IPS DF 19.7 (cell line): ENCODE results near the gene ANKRD39.

Source experiments
- DNase-seq: peaks from one replicate; pipeline ENCODE4 v3.0.0-alpha.2; 2013; ENCODE audit warnings: low read depth, low spot score

Gene ANKRD39

DNA sequence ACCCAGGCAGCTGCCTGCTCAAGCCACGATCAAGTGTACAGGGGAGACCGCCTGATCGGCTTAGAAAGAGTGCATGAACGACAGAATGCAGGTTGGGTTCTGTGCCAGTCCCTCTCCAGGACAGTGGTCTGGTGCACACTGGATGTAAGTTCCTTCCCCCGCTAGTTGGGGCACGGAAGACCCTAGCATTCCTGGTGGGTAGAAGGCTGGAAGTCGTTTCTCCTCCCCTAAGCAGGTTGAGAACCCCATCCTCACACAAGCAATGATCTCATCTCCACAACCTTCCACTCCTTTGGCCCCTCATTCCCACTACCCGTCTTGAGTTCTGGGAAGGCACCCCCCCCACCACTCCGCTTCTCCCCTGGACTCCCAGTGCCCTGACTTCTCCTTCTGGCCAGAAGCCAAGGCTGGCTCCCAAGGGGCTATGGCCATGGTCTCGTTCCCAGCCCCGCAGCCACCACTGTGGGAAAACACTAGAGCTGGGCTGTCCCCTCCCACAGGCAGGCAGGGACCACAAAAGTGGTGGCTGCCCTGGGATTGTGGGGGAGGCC is 1.4 kb upstream of the ANKRD39 start:
- no peak for DNase-seq

DNA sequence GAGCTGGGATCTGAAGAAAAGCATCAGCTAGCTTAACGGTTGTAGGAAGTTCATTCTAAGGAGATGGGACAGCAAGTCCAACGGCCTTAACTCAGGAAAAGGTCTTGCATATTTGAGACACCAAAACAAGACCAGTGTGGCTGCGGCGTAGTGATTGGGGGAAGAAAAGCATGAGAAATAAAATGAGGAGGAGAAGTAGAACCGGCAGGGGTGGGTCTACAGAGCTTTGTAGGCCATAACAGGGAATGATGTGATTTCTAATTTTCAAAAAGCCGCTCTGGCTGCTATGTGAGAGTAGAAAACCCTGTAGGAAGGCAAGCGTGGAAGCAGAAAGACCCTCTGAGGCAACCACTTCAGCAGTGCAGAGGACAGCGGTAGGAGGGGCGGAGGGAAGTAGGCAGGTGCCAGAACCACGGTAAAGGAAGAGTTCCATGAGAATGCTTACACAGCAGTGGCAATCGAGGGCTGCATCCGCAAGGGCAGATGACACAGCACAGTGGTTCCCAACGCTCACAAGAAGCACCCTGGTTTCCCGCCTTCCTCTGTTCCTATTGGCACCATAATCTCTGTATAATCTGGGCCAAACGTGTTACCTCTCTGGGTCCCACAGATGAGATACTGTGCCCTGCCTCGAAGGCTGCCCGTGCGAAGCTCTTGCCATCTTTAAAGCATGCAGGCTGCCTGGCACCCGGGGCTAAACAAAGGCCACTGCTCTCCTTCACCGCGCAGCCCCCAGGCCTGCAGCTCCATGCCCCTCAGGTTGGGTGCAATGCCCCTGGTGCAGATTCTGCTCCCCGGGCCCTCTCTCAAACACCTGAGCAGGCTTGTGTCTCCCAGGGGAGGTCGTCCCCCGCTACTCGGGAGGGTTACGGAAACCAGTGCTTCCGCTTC is 795 bp downstream of the ANKRD39 start:
- DNase-seq = no peak

DNA sequence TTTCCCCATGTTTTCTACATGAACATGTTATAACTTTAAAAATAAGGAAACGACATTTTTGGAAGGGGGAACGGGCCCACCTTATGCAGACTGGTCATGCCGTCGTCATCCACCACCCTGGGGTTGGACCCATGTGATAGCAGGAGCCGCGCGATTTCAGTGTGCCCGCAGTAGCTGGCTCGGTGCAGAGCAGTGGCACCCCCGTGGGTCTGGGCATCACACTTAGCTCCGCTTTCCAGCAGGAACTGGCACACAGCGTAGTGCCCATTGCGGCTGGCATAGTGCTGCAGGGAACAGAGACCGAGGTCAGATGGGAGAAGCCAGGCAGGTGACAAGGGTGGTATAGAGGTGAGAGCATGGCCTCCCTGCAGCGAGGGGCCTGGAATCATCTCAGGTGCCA is 4.5 kb downstream of the ANKRD39 start:
- DNase-seq = no peak

DNA sequence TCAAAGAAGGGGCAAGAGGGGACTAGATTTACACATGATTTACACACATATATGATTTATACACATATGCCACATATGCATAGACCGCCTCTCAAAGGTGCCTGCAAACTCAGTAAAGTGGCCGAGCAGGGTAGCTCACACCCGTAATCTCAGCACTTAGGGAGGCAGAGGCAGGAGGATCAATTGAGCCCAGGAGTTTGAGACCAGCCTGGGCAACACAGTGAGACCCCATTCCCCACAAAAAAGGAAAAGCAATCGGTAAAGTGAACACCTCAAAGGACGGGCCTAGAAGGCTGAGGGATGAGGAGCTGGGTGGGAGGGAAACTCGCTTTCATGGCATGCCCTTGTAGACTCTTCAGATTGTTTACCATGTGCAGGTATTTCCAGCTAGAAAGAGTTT is 5.1 kb downstream of the ANKRD39 start:
- DNase-seq = no peak

GRCh38 chr2:96848264-96848663 is 9.6 kb downstream of the ANKRD39 start:
- no peak for DNase-seq

GRCh38 chr2:96847586-96847985 is 10.2 kb downstream of the ANKRD39 start:
- no peak for DNase-seq

DNA sequence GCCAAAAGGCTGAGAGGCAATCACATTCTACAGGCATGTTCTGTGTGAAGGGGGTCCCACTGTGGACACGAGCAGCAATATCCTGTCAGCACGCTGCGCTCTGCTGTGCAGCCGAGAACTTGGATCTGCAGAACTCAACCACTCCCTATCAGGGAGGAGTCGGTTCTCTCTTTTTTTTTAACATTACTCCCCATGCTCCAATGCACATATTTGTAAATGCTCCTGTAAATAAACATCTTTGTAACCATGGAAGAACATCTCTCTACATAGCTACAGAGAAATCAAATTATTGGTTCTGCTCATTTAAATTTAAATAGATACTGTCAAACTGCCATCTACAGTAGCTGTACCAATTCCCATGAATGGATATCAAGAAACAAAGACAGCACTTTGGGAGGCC is 11.0 kb downstream of the ANKRD39 start:
- no peak for DNase-seq

DNA sequence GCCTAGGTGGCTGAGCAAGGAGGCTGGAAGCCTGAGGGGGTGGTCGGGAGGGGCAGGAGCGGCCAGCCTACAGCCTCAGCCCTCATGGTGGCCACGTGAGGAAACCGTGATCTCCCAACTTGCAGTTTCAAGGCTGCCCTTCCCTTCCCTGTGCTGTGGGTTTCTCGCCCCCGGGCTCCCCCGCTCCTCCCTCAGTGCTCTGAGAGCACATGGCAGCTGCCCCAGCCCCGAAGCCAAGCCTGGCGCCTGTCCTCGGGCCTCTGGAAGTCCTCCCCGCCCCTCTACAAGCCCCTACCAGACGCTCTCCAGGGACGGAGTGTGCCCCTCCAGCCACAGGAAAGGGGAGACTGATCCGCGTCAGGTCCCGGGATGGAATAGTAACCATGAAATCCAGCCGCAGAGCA is 13.4 kb downstream of the ANKRD39 start:
- DNase-seq = no peak

GRCh38 chr2:96843538-96844268 is 14.1 kb downstream of the ANKRD39 start, which contains the start of gene ANKRD23:
TSS of gene ANKRD23 (minus strand) at chr2:96844021. CDS start at chr2:96843992, 29 bp downstream.
- DNase-seq = no peak

- DNase-seq = no peak
These were observed 15.2 kb downstream of the ANKRD39 start for GRCh38 chr2:96842600-96842999.

GRCh38 chr2:96841701-96842495 is 15.9 kb downstream of the ANKRD39 start:
- DNase-seq = no peak

- no peak for DNase-seq
These were observed 17.7 kb downstream of the ANKRD39 start for GRCh38 chr2:96839875-96840850.

GRCh38 chr2:96839293-96839874 is 18.4 kb downstream of the ANKRD39 start:
- DNase-seq = no peak

GRCh38 chr2:96838345-96839292 is 19.2 kb downstream of the ANKRD39 start:
- DNase-seq = no peak

DNA sequence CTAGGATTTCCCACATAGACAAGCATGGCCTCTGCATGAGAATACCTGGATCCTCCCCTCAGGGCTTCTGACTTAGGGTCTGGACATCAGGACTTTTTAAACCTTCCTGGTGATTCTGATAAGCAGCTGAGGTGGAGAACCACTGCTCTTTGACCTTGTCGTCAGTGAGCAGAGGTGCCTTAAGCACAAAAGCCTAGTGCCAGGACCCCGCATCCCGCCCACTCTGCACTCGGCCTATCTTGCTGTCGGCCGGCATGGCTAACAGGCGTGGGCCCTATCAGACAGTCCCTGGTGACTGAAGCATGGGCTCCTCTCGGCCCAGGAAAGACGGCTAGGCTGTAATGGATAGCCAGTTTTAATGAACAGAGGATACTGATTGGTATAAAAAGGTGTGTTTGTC is 20.2 kb downstream of the ANKRD39 start:
- DNase-seq = no peak

GRCh38 chr2:96835830-96836229 is 22.0 kb downstream of the ANKRD39 start:
- no peak for DNase-seq

DNA sequence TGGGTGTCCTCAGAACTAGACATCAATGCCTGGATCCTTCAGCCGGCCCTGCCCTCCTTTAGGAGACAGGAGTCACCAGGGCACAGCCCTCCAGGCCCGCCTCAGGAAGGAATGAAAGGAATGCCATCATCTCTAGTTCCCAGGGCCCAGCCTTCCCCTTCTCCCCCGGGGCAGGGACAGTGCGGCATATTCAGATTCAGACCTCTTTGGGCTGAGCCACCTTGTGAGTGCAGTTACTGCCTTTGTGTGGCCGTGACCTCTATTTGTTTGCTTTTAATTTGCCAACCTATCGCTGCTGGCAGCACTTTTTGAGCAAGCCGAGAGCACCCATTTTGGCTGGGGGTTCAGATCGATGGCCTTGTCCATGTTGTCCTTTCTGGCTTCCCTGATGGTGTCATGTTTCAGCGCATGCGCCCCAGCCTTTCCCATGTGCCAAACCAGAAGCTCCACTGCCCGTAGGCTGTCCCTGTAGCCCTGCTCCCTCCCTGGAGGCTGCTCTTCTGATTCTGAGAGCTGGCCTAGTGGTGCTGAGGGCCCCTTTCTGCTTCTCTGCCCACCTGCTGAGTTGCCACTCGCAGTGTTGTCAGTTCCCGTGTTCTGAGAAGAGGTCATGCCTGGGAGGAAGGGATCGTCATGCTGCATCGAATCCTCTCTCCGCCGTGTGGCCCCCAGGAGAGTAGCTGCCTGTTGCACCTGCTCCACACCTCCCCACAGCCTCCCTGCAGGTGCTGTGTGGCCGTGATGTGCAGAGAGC is 24.9 kb downstream of the ANKRD39 start:
- peak; percentile 86 for DNase-seq

- no peak for DNase-seq
These were observed 25.4 kb downstream of the ANKRD39 start for GRCh38 chr2:96832408-96832753.
